ENCODE results near the gene RNASEL.
"Not testable (repeated sequence)": the region's sequence is repeated elsewhere in the genome, so short reads cannot be mapped to it uniquely, and the experiment has no call there.

Gene RNASEL, protein sequence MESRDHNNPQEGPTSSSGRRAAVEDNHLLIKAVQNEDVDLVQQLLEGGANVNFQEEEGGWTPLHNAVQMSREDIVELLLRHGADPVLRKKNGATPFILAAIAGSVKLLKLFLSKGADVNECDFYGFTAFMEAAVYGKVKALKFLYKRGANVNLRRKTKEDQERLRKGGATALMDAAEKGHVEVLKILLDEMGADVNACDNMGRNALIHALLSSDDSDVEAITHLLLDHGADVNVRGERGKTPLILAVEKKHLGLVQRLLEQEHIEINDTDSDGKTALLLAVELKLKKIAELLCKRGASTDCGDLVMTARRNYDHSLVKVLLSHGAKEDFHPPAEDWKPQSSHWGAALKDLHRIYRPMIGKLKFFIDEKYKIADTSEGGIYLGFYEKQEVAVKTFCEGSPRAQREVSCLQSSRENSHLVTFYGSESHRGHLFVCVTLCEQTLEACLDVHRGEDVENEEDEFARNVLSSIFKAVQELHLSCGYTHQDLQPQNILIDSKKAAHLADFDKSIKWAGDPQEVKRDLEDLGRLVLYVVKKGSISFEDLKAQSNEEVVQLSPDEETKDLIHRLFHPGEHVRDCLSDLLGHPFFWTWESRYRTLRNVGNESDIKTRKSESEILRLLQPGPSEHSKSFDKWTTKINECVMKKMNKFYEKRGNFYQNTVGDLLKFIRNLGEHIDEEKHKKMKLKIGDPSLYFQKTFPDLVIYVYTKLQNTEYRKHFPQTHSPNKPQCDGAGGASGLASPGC

GRCh38 chr1:182588500-182589396, at the start of gene RNASEL:
Gene RNASEL, minus strand, starts transcription at chr1:182589256. Its CDS starts 2,450 bp downstream, at chr1:182586806.
- DNase-seq = no peak

- no peak for DNase-seq
Measured at GRCh38 chr1:182637769-182638168, 48.7 kb upstream of the RNASEL start.

- DNase-seq = no peak
Measured at GRCh38 chr1:182635871-182636270, 46.8 kb upstream of the RNASEL start.

DNA sequence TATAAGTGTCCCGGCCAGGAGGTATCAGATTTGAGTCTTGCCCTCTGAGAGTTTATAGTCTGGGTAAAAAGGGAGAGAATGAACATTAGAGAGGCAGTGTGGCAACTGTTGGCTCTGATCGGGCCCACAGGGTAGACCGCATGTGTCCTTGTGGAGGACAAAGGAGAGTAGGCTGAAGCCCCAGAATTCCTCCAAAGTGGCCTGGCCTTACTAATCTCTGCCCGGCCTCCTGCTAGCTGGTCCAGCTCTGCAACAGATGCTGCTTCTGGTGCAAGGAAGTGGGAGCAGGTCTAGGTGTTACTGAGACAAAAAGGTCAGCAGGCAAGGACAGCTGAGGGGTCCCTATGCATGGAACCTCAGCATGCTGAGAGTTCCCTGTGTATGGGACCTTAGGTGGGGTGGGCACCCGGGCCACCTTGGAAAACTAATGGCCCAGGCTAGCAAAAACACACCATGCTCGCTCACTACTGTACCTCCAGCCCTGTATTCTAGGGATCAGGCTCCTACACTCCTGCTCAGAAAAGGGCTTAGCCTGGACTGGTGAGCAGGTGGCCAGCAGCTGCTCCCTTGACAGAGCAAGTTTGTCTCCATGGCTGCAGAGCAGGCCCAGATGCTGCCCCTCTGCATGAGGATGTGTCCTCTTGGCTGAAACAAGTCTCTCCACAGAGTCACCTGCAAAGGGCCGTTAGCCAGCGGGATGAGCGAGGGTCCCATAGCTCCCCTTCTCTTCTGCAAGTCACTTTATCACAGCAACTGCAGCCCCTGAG, 45.4 kb upstream of the RNASEL start:
- peak; percentile 87 for DNase-seq

DNA sequence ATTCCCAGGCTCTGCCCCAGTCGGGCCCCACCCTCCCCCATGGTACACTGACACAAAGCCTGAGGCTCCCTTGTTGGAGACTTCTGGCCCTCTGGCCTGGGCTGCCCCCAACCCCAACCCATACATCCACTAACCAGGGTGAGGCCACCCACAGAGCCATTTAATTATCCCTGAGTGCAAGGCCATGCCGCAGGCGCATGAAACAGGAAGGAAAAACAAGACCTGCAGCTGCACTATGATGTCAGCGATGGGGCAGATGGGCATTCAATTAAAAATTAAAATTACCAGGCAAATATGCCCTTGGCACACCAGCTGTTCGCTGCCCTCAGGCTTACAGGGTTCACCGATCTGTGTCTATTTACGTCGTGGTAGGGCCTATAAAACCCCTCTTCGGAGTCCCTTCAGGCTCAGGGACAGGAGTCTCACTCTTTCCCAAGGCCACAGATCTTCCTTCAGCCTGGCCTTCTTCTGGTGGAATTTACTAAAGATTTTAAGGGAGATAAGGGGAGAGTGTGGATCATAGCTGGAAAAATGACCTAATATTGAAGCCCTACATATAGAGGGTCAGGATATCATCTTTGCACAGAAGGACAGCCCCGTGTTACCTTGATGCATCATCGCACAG, 44.7 kb upstream of the RNASEL start:
- DNase-seq = peak; percentile 99

GRCh38 chr1:182633031-182633430, 44.0 kb upstream of the RNASEL start:
- no peak for DNase-seq

DNA sequence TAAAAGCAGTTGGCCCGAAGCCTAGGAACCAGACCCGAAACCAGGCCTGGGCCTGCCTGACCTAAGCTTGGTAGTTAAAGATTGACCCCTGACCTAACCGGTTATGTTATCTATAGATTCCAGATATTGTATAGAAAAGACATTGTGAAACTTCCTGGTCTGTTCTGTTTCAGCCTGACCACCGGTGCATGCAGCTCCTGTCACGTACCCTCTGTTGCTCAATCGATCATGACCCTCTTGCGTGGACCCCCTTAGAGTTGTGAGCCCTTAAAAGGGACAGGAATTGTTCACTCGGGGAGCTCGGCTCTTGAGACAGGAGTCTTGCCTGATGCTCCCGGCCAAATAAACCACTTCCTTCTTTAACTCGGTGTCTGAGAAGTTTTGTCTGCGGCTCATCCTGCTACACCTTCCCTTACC, 43.4 kb upstream of the RNASEL start:
- DNase-seq = not testable (repeated sequence)

DNA sequence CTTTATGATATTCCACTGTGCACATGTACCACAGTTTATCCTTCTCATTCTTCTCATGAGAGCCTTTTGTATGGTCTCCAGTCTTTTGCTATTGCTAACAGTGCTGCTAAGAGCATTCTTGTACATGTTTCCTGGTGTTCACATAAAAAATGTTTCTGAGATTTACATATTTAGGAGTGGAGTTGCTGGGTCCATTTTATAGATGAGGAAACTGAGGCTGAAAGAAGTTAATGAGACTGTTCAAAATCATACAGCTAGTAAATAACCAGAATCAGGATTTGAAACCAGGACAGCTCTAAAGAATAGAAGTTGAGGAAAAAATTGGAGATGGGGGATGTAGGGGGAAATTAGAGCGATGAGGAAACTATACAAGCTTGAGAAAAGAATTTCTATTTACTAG, 42.9 kb upstream of the RNASEL start:
- no peak for DNase-seq

GRCh38 chr1:182631053-182631677, 42.1 kb upstream of the RNASEL start:
- DNase-seq = no peak

DNA sequence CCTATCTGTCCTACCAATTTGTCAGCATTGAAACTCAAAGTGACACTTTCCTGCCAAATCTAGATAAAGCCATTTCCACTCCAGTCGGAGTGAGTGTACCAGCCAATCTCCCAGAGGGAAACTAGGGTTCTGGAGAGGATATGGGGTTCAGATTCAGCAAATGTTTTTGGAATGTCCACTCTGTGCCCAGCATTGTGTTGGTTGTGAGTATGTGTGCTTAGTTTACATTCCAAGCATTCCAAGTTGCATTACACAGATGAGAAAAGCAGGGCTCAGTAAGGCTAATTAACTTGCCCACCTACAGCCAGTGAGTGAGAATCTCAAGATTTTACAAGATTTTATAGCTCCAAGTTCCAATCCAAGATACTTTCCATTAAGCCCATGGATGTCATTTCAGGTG, 41.5 kb upstream of the RNASEL start:
- DNase-seq = no peak

DNA sequence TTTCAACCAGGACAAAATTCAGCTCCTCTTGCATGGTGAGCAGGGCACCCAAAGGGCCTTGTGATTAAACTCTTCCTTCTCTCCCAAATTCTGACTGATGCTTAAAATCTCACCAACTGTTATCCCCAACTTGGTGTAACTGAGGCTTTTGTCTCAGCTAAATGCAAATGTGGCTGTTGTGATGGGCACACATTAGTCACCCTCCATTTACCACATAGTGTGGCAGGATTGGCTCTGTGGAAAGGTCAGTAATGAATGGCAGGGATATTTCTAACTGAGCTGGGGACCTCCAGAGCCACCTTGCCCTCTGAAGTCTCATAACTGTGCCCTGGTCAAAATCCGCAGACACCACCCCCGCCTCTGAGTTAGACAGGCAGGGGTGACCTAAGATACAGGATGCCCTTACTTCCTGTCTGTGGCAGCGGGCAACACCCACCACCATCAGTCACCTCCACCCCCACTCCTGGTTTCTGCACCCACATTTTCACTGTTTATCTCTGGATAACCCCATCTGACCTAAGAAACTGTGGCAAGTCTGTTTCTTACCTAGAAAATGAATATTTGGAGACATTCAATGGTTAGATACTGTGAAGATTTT, 40.5 kb upstream of the RNASEL start:
- no peak for DNase-seq

- DNase-seq = no peak
Measured at GRCh38 chr1:182629080-182629479, 40.0 kb upstream of the RNASEL start.

DNA sequence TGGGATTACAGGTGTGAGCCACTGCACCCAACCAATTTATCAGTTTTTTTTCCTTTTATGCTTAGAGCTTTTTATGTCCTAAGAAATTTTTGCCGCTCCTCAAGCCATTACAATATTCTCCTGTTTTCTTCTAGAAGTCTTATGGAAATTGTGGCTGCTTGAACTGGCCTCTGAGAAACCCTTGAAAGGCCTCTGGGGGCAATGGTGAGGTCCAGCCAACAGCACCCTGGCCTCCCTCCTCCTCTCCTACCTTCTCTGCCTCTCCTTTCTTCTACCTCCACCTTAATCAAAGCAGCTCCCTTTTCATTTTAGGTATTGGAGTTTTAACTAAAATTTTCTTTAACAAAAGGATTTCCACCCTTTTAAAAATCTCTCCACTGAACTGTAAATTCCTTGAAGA, 39.6 kb upstream of the RNASEL start:
- DNase-seq = no peak

DNA sequence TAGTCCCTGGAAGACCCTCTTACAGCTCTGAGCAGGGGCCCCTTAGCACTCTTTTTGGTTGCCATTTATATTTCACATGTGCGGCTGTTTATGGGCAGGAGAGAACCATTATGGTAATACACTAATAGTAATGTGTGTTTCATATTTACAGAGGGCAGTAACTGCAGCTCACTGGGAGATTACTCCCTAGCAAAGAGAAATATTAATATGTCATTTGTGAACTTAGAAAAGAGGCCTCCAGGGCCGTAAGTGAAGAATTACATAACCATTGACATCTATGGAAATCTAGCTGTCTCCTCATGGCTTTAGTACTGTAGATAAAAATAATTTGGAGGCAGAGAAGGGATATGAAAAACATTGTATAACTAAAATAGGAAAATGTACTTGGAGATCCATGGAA, 38.6 kb upstream of the RNASEL start:
- no peak for DNase-seq

GRCh38 chr1:182626527-182626926, 37.5 kb upstream of the RNASEL start:
- no peak for DNase-seq

GRCh38 chr1:182625719-182626504, 36.9 kb upstream of the RNASEL start:
- DNase-seq = no peak

DNA sequence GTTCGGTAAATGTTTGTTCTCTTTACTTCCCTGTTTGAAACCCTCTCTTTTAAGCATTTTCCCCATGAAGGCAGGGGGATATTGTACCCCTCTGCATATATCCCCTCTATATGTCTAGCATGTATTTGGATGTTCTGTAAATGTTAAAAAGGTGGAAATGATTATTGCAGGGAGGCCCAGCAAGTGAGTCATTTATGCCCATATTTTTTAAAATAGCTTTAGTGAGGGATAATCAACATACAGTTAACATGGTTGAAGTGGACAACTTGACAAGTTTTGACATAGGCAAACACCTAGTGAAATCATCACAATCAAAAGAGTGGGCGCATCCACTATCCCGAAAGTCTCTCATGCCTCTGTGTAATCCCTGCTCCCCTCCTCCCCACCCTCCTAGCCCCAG, 36.0 kb upstream of the RNASEL start:
- DNase-seq = no peak

- DNase-seq = no peak
Measured at GRCh38 chr1:182624577-182624976, 35.5 kb upstream of the RNASEL start.

DNA sequence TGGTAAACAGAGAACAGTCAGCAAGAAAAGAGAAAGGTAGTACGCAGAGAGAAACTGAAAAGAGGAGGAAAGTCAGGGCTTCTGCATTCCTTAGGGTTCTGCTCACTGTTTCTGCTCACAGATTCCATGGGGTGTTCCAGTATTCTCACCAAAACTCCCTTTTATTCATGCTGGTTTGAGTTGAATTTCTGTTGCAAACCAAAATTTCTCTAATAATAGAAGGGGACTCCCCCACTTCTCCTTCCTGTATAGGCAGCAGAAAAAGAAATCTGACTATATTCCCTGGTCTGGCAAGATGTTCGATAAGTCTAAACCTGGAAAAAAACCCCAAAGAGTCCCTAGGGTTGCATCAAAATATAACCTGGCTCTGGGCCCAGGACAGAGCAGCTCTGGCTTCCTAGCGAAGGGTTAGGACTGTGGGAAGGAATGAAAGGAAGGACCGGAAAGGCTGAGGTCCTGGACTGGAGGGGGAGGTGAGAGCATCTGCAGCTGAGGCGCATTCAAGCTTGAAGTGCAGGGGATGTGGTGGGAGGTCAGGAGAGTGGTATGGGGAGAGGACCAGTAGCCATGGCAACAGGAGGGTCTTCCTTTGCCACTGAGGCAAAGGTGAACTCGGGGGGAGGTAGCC, 34.0 kb upstream of the RNASEL start:
- no peak for DNase-seq

GRCh38 chr1:182621906-182622305, 32.9 kb upstream of the RNASEL start:
- no peak for DNase-seq

All from NCI-H146 (cell line).